Germinal center (tissue), 1 donor: Measurements from ENCODE around the gene NFATC2.
A peak's percentile ranks its signal among the peaks of the same experiment; 100 is the strongest.
"Not testable (repeated sequence)": the region's sequence is repeated elsewhere in the genome, so short reads cannot be mapped to it uniquely, and the experiment has no call there.

Experiments used
- DNase-seq: peaks from one replicate; pipeline ENCODE4 v3.0.0; 2012; ENCODE audit warnings: mixed read lengths, low spot score

NFATC2 gene

DNA sequence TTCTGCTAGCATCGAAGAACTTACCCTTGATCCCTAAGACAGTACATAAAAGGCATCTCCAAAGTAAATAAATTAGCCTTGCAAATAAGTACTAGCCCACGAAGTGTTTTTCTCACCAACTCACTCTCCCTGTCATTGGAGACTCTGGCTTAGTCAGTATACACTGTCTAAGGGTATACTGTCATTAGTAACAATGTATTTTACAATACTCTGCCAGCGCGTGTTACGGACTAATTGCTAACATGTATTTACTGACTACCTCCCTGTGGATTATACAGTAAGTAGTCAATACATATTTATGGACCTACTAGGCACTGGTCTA, 72.1 kb downstream of the NFATC2 start:
- DNase-seq, result no peak

GRCh38 chr20:51469578-51470498, 72.7 kb downstream of the NFATC2 start:
- DNase-seq, result no peak

DNA sequence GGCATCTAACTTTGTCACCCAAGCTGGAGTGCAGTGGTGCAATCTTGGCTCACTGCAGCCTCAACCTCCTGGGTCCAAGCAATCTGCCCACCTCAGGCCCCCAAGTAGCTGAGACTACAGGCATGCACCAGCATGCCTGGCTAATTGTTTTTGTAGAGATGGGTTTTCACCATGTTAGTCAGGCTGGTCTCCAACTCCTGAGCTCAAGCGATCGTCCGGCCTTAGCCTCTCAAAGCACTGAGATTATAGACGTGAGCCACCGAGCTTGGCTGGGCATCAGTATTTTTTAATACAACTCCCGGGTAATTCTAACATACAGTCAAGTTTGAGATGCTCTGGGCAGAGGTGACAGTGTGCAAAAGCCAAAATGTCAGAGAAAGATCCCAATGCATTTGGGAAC, 73.5 kb downstream of the NFATC2 start:
- no peak for DNase-seq

- no peak for DNase-seq
Measured at GRCh38 chr20:51468636-51469035, 73.9 kb downstream of the NFATC2 start.

GRCh38 chr20:51467956-51468626, 74.4 kb downstream of the NFATC2 start:
- no peak for DNase-seq

- DNase-seq, result no peak
Measured at GRCh38 chr20:51463998-51464397, 78.5 kb downstream of the NFATC2 start.

DNA sequence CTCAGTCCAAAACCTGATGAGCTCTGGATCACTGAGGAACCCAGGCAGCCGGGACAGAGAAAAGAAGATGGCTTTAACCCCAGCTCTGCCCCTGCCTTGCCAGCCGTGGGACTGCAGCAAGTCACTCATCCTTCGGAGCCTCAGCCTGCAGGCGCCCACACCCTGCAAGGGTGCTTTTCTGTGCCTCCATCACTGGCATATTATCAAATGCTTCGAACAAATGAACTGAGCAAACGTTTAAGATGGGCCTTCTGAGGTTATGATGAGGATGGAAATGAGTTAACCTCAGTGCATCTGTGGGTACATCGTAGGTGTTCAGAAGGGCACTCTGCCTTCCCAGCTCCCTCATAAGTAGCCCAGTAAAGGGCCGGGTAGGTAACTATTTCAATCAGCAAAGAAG, 79.0 kb downstream of the NFATC2 start:
- DNase-seq, result no peak

GRCh38 chr20:51462566-51463276, 79.8 kb downstream of the NFATC2 start:
- no peak for DNase-seq

GRCh38 chr20:51461846-51462245, 80.7 kb downstream of the NFATC2 start:
- DNase-seq, result not testable (repeated sequence)

- peak; percentile 47 for DNase-seq
Measured at GRCh38 chr20:51461306-51461705, 81.2 kb downstream of the NFATC2 start.

GRCh38 chr20:51460569-51461265, 81.8 kb downstream of the NFATC2 start:
- peak; percentile 87 for DNase-seq

DNA sequence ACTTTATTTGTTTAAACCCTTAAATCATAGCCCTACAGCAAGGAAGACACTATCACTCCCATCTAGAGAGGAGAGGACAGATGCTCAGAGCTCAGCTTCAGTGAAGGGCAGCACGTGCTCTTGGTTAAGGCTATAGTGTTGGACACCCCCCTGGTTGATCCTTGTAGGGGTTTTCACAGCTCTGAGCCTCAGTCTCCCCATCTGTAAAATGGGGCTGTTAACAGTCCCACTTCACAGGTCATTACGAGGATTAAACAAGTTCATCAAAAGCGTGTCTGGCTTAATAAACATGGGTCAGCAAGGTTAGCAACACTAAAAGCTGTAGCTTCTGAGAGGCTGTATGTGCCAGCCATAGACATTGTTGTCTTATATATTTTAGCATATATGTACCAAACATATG, 82.4 kb downstream of the NFATC2 start:
- no peak for DNase-seq

DNA sequence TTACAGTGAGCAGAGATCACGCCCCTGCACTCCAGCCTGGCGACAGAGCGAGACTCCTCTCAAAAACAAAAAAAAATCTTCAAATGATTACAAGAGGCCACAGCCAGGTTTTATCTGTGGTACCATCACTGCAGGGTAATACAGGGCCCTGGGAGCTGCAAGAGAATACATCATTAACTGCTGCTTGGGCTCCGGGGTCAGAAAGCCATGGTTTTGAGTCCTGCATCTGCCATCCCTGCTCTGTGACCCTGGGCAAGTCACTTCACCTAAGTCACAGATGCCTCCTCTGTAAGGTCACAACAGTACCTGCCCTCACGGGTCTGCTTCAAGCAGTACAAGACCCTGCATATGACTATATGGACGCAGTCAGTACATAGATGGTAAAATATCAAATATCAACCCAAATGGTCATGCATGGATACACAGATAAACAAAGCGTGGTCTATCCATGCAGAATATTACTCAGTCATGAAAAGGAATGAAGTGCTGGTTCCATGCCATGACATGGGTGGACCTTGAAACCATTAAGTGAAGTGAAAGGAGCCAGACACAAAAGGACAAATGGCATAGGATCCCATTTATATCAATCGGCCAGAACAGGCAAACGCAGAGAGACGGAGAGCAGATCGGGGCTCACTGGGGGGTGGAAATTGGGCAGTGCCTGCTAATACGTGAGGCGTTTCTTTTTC, 83.6 kb downstream of the NFATC2 start:
- no peak for DNase-seq

- DNase-seq, result no peak
Measured at GRCh38 chr20:51457533-51457932, 85.0 kb downstream of the NFATC2 start.

- no peak for DNase-seq
Measured at GRCh38 chr20:51456511-51457509, 85.7 kb downstream of the NFATC2 start.

DNA sequence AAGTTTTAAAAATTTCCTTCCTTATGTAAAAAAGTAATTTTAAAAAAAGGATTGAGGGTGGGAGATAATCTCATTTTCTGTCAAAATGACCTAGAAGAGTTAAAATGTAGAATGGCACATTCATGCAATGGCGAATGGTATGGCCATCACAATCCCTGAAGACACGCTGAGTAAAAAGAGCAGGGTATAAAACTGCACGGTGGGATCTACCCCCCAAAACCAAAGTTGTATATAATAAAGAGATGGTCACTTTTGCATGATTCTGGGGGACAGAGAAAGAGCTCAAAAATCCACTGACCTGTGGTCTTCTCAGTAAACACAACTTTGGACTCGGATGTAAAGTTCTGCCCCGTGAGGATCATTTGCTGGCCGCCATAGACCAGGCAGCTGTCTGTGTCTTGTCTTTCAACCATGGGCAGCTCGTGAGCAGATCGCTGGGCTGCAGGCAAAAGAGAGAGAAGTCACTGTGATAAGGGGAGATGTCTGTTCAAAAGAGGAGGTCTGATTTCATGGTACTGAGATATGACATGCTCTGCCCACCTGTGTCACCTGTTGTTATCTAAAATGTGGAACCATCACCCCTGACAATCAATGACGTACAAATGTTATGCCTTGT, 88.2 kb downstream of the NFATC2 start:
- no peak for DNase-seq

DNA sequence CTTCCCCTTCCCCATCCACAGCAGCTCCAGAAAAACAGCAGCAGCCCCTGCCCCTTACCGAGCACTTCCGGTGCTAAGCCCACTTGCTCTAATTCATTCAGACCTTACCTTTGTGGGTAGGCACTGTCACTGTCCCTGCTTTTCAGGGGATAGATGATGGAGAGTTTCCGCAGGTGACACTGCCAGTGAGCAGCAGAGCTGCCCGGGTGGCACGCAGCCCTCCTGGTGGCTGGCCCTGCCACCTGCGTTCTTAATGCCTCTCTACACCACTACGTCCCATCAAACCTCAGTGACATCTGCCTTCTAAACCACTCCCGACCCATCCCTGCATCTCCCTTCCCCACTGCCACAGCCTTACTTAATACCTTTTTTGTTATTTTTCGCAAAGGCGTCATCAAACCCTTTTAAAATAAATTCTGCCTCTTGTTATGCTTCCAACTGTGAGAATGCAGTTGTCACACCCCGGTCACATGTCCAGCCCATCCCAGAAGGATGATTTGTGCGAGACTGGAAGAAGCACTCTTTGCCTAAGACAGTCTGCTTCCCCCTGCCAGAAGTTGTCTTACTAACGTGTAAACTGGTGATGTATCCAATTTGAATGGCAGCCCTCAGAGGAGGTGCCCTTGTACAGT, 89.7 kb downstream of the NFATC2 start:
- DNase-seq, result no peak

GRCh38 chr20:51452091-51452613, 90.4 kb downstream of the NFATC2 start:
- DNase-seq, result no peak

GRCh38 chr20:51451484-51451883, 91.0 kb downstream of the NFATC2 start:
- no peak for DNase-seq
